GM19467 (cell line): ENCODE results near the gene PYM1.

Source experiments
- ATAC-seq: cut with Tn5 transposase; IDR thresholded peaks from one replicate; pipeline ENCODE4 v1.9.1; 2021; ENCODE audit warnings: mild to moderate bottlenecking, moderate library complexity; ENCODE audit not compliant: unreplicated experiment

Gene PYM1

GRCh38 chr12:55927588-55928502 lies at the start of gene PYM1:
TSS of gene PYM1 (minus strand) at chr12:55927894. CDS start at chr12:55927761, 133 bp downstream.
- ATAC-seq, result peak; percentile 35

GRCh38 chr12:55974308-55974730 lies 46.6 kb upstream of the PYM1 start:
- ATAC-seq, result peak; percentile 4

GRCh38 chr12:55973599-55974307 lies 46.1 kb upstream of the PYM1 start, which contains the start of gene RAB5B:
TSS of gene RAB5B (plus strand) at chr12:55974078. CDS start at chr12:55986961, 12,883 bp downstream.
- peak; percentile 93 for ATAC-seq

- no peak for ATAC-seq
These were observed 45.4 kb upstream of the PYM1 start for GRCh38 chr12:55972911-55973598.

- no peak for ATAC-seq
These were observed 44.8 kb upstream of the PYM1 start for GRCh38 chr12:55972456-55972855.

- ATAC-seq, result no peak
These were observed 44.3 kb upstream of the PYM1 start for GRCh38 chr12:55972042-55972441.

- ATAC-seq, result no peak
These were observed 43.1 kb upstream of the PYM1 start for GRCh38 chr12:55970775-55971174.

- no peak for ATAC-seq
These were observed 41.7 kb upstream of the PYM1 start for GRCh38 chr12:55969356-55969755.

GRCh38 chr12:55966408-55967281 lies 39.0 kb upstream of the PYM1 start, which contains the start of gene CDK2:
TSS of gene CDK2 (plus strand) at chr12:55966830. CDS start at chr12:55967009, 179 bp downstream.
- ATAC-seq, result peak; percentile 90

GRCh38 chr12:55965941-55966407 lies 38.3 kb upstream of the PYM1 start, which contains the start of gene PMEL:
TSS of gene PMEL (minus strand) at chr12:55966042. CDS start at chr12:55966011, 31 bp downstream.
- ATAC-seq, result no peak

GRCh38 chr12:55965240-55965639 lies 37.5 kb upstream of the PYM1 start:
- ATAC-seq, result no peak

GRCh38 chr12:55963760-55964159 lies 36.1 kb upstream of the PYM1 start:
- ATAC-seq, result no peak

GRCh38 chr12:55957106-55957859 lies 29.6 kb upstream of the PYM1 start:
- no peak for ATAC-seq

GRCh38 chr12:55955800-55956508 lies 28.3 kb upstream of the PYM1 start:
- no peak for ATAC-seq

GRCh38 chr12:55955344-55955743 lies 27.6 kb upstream of the PYM1 start:
- ATAC-seq, result no peak

GRCh38 chr12:55946553-55946952 lies 18.9 kb upstream of the PYM1 start:
- no peak for ATAC-seq

- no peak for ATAC-seq
These were observed 15.0 kb upstream of the PYM1 start for GRCh38 chr12:55942577-55943136.

- ATAC-seq, result no peak
These were observed 14.4 kb upstream of the PYM1 start for GRCh38 chr12:55942055-55942454.
